Colonic mucosa (tissue), 4 donors: ENCODE data around the gene TRNP1. TPM values are rescaled to one million over a fixed set of nuclear protein-coding genes. Genes with fewer than 3 reads are reported as not detected.

ENCODE experiments used
- DNase-seq: peaks from one replicate; pipeline ENCODE4 v3.0.0-alpha.2; 2020
- H3K27ac ChIP-seq: fragments of 200-600 bp; one replicate; pipeline ENCODE4 v1.8.0; 2021
- H3K27me3 ChIP-seq: fragments of 200-600 bp; one replicate; pipeline ENCODE4 v1.8.0; 2021
- H3K36me3 ChIP-seq: fragments of 200-600 bp; one replicate; pipeline ENCODE4 v1.8.0; 2021
- H3K4me1 ChIP-seq: fragments of 200-600 bp; one replicate; pipeline ENCODE4 v1.8.0; 2021; ENCODE audit warnings: mild to moderate bottlenecking
- H3K4me3 ChIP-seq: fragments of 200-600 bp; one replicate; pipeline ENCODE4 v1.8.0; 2021
- H3K9ac ChIP-seq, 2 donors: one replicate each; pipeline ENCODE4 v1.7.0; 2013; ENCODE audit warnings: control low read depth in 2 of 2, low read depth in 2 of 2, low read length in 2 of 2
- H3K9me3 ChIP-seq: fragments of 200-600 bp; one replicate; pipeline ENCODE4 v1.8.0; 2021
- CTCF ChIP-seq: fragments of 200-600 bp; IDR thresholded peaks from one replicate; pipeline ENCODE4 v1.8.0; 2022; ENCODE audit warnings: antibody characterized with exemption, mild to moderate bottlenecking
- intact Hi-C: fragments of 100-400 bp; cut with DNase I; formaldehyde crosslinking; loops from one replicate; pipeline ENCODE4 v1.14.1; 2022
- total RNA-seq, 2 donors: library from RNA; stranded (reverse); fragmentation: NEBNext Ultra II Directional in 1 of 2; extraction: Animal tissue kit (Norgen Biotek cat#: 25700) in 1 of 2; gene quantifications; one replicate each; pipeline ENCODE4 v1.2.1, GENCODE V29; 2021
- donor health status: healthy.
- donor health status: DM: no; HTN: no; CAD: no.
- donor health status: DM: no; HTN: no; CAD: no.

Gene TRNP1
- total RNA-seq, 2 donors from 2014 or later = 2.5 to 2.7 TPM

- intact Hi-C loops = loop anchor here (2.0 to 10.0 kb wide), 3 partner anchors 52 to 350 kb away; partner anchors contain the start of gene GPR3
- H3K36me3 ChIP-seq = no peaks in the 10 kb centered on the region
- no peak overlapping the region for H3K9ac ChIP-seq
- H3K4me1 ChIP-seq = no peaks in the 10 kb centered on the region
- peak; percentile 97 for TF ChIP-seq CTCF
- no peaks in the 10 kb centered on the region for H3K9me3 ChIP-seq
- H3K27ac ChIP-seq = no peak overlapping the region
- H3K27me3 ChIP-seq = no peaks in the 10 kb centered on the region
- no peak overlapping the region for H3K4me3 ChIP-seq
- peak; percentile 94 for DNase-seq
Measured at GRCh38 chr1:27044613-27045151, 51.2 kb downstream of the TRNP1 start.

GRCh38 chr1:27045973-27046558, 52.6 kb downstream of the TRNP1 start:
- no peak overlapping the region for H3K4me3 ChIP-seq
- peak; percentile 85 for TF ChIP-seq CTCF
- no peaks in the 10 kb centered on the region for H3K36me3 ChIP-seq
- no peaks in the 10 kb centered on the region for H3K27me3 ChIP-seq
- H3K27ac ChIP-seq = no peak overlapping the region
- H3K9me3 ChIP-seq = no peaks in the 10 kb centered on the region
- no peaks in the 10 kb centered on the region for H3K4me1 ChIP-seq
- peak; percentile 69 for DNase-seq
- intact Hi-C loops = loop anchor here (2.0 to 10.0 kb wide), 3 partner anchors 51 to 349 kb away; partner anchors contain the start of gene GPR3
- no peak overlapping the region for H3K9ac ChIP-seq

- no peaks in the 10 kb centered on the region for H3K4me1 ChIP-seq
- no peaks in the 10 kb centered on the region for H3K27me3 ChIP-seq
- no peak for TF ChIP-seq CTCF
- no peaks in the 10 kb centered on the region for H3K36me3 ChIP-seq
- no peaks in the 10 kb centered on the region for H3K9me3 ChIP-seq
- H3K4me3 ChIP-seq = no peak overlapping the region
- intact Hi-C loops = loop anchor here (10.0 kb wide), 2 partner anchors 237 to 347 kb away; partner anchors contain the start of gene GPR3
- no peak overlapping the region for H3K27ac ChIP-seq
- no peak for DNase-seq
- no peak overlapping the region for H3K9ac ChIP-seq
Measured at GRCh38 chr1:27047914-27048313, 54.4 kb downstream of the TRNP1 start.

GRCh38 chr1:27049100-27049499, 55.6 kb downstream of the TRNP1 start:
- no peak for DNase-seq
- Histone ChIP-seq H3K36me3 (no peaks in the 10 kb centered on the region), H3K9me3 (no peaks in the 10 kb centered on the region), H3K4me1 (no peaks in the 10 kb centered on the region), H3K9ac (no peak overlapping the region), H3K27ac (no peak overlapping the region), H3K27me3 (no peaks in the 10 kb centered on the region), H3K4me3 (no peak overlapping the region)
- no peak for TF ChIP-seq CTCF
- intact Hi-C loops = loop anchor here (10.0 kb wide), 2 partner anchors 236 to 346 kb away; partner anchors contain the start of gene GPR3

GRCh38 chr1:27049607-27050006, 56.1 kb downstream of the TRNP1 start:
- H3K27me3 ChIP-seq = no peaks in the 10 kb centered on the region
- no peak for DNase-seq
- TF ChIP-seq CTCF = no peak

More at GRCh38 chr1:27049607-27050006, 56.1 kb downstream of the TRNP1 start:
- Histone ChIP-seq H3K4me1 (no peaks in the 10 kb centered on the region), H3K9me3 (no peaks in the 10 kb centered on the region), H3K27ac (no peak overlapping the region), H3K4me3 (no peak overlapping the region), H3K9ac (no peak overlapping the region), H3K36me3 (no peaks in the 10 kb centered on the region)
- intact Hi-C loops = loop anchor here (10.0 kb wide), 2 partner anchors 235 to 345 kb away; partner anchors contain the start of gene GPR3

Other genes with a start within 250 kb of the TRNP1 start
- 10 to 100 TPM; 16.8 to 24.2 TPM for gene PIGV, start 205.7 kb upstream of the TRNP1 start, total RNA-seq
- 10 to 100 TPM; 14.1 to 16.8 TPM for gene ZDHHC18, start 167.0 kb upstream of the TRNP1 start, total RNA-seq
- 100 to 1,000 TPM; 239 to 253 TPM for gene SFN, start 130.5 kb upstream of the TRNP1 start, total RNA-seq
- gene GPN2, start 103.4 kb upstream of the TRNP1 start, total RNA-seq = 10 to 100 TPM; 32.4 to 36.2 TPM
- 10 to 100 TPM; 13.9 to 14.4 TPM for gene GPATCH3, start 93.2 kb upstream of the TRNP1 start, total RNA-seq
- 1 to 10 TPM in 1 of 2 donors, under 1 TPM in 1; 0.64 to 1.8 TPM for gene NR0B2, start 79.7 kb upstream of the TRNP1 start, total RNA-seq
- gene NUDC, start 71.9 kb upstream of the TRNP1 start, total RNA-seq = 10 to 100 TPM; 37.9 to 92.5 TPM
- gene KDF1, start 33.2 kb upstream of the TRNP1 start, total RNA-seq = 10 to 100 TPM; 23.2 to 27.3 TPM
- gene TENT5B, start 19.2 kb downstream of the TRNP1 start, total RNA-seq = 1 to 10 TPM; 1.0 to 3.8 TPM
- 10 to 100 TPM; 63.6 to 99.6 TPM for gene SLC9A1, start 161.4 kb downstream of the TRNP1 start, total RNA-seq
- gene WDTC1, start 240.9 kb downstream of the TRNP1 start, total RNA-seq = 10 to 100 TPM; 31.2 to 39.3 TPM